HG03064 (cell line): ENCODE data around the gene MYO18A.
"Not testable (repeated sequence)": the region's sequence is repeated elsewhere in the genome, so short reads cannot be mapped to it uniquely, and the experiment has no call there.

ENCODE experiments used
- ATAC-seq: cut with Tn5 transposase; IDR thresholded peaks from one replicate; pipeline ENCODE4 v1.9.1; 2021; ENCODE audit warnings: low read depth; ENCODE audit not compliant: unreplicated experiment

Gene MYO18A

GRCh38 chr17:29148790-29149430 lies 31.3 kb downstream of the MYO18A start:
- ATAC-seq, result peak; percentile 72

GRCh38 chr17:29148257-29148789 lies 31.9 kb downstream of the MYO18A start:
- ATAC-seq, result no peak

DNA sequence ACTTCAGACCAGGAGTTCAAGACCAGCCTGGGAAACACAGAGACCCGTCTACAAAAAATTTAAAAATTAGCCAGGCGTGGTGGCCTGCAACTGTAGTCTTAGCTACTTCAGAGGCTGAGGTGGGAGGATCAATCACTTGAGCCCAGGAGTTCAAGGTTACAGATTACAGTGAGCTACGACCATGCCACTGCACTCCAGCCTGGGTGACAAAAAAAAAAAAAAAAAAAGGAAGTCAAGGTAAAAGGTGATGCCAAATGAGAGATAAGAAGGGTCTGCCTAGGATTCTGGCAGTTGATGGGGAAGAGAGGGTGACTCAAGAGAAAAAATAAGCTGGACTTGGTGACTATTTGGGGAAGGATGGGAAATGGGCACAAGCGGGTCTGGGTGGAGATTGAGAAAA lies 32.5 kb downstream of the MYO18A start:
- ATAC-seq, result no peak

- not testable (repeated sequence) for ATAC-seq
These were observed 33.0 kb downstream of the MYO18A start for GRCh38 chr17:29147228-29147627.

DNA sequence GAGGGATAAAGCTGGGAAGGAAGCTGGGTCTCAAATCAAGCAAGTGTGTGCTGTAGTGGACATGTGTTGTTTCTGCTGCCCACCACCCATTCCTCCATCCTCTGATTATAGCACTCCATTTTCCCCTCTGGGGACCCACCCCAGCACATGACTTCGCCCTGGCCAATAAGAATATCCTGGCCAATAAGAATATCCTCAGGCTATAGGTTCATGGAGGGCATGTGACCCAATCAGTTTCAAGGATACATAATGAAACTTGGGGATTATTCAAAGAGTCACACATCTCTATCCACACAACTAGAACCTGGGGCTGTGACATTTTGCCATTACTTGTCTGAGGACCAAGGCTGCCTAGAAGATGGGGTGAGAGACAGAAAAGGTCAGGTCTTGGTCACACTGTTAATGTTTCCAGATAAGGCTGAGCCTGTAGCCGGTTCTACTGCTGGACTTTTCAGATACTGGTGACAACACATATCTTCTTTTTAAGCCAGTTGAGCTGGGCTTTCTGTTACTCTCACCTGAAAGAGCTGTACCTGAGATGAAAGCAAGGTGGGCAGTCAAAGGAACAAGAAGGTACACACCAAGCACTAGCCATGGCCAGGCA lies 33.7 kb downstream of the MYO18A start:
- no peak for ATAC-seq

GRCh38 chr17:29145289-29146073 lies 34.7 kb downstream of the MYO18A start:
- ATAC-seq, result no peak

DNA sequence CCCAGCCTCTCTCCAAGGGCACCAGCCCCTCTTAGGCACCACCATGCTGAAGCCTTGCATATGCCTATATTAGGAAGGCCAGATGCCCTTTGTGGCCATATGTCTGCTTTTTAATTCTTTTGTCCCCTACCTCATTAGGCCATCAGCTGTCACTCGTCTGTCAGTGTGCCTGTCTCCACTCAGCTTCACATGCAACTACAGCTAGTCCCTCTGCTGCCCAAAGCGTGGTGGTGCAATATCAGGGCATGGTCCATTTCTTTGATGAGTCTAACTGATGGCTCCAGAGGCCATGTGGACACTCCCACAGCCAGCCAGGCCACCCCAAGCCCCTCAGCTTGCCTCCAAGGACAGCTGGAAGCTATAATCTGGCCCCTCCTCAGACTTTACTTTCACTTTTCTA lies 36.3 kb downstream of the MYO18A start:
- ATAC-seq, result no peak

DNA sequence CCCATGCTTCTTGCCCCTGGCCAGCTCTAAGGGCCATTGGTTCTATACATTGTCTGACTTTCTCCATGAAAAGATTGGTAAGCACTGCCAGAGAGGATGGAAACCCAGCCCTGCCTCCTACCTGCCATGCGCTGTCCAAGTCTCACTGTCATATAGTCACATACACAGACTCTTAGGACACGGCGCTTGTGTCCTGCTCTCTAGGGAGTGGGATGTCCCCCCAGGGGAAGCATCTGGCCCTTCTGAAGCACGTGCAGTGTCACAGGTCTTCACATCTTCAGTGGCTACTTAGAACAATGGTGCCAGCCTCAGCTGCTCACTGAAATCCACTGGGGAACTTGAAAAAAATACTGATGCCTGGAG lies 38.7 kb downstream of the MYO18A start:
- ATAC-seq, result no peak

DNA sequence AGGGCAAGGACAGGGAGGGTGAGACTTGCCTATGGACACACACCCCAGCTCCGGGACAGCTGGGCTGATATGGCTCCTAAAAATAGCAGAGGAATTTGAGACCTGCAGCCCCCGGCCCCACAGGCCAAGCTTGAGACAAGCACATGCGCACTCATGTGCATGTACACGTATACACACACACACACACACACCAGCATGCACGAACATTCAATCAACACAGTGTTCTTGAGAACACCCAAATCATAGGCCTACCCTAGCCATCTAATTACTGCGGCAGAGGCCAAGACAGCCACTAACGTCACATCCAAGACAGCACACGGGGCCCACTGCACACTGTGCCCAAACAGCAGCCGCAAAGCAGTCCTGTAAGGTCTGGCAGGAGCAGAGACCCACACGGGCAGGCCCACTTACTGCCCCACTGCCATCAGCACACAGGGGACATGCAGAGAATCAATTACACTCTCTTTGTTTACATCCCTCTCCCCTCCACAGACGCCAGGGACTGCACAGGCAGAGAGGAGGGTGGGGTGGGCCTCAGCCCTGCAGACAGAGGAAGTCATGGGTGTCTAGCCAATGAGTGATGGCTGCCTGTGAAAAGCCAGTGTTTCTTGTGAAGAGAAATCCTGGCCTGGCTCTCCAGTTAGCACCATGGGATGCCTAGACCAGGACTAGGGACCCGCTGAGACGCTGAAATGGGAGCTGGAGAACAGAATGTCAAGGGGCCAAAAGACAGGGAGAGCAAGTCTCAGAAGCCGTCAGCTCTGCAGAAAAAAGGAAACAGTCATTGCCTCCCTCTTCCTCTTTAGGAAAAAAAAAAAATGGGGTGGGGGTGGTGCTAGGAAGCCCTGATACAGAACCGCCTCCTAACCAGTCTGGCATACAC lies 39.3 kb downstream of the MYO18A start:
- ATAC-seq, result no peak

GRCh38 chr17:29140051-29140621 lies 40.1 kb downstream of the MYO18A start:
- peak; percentile 49 for ATAC-seq

DNA sequence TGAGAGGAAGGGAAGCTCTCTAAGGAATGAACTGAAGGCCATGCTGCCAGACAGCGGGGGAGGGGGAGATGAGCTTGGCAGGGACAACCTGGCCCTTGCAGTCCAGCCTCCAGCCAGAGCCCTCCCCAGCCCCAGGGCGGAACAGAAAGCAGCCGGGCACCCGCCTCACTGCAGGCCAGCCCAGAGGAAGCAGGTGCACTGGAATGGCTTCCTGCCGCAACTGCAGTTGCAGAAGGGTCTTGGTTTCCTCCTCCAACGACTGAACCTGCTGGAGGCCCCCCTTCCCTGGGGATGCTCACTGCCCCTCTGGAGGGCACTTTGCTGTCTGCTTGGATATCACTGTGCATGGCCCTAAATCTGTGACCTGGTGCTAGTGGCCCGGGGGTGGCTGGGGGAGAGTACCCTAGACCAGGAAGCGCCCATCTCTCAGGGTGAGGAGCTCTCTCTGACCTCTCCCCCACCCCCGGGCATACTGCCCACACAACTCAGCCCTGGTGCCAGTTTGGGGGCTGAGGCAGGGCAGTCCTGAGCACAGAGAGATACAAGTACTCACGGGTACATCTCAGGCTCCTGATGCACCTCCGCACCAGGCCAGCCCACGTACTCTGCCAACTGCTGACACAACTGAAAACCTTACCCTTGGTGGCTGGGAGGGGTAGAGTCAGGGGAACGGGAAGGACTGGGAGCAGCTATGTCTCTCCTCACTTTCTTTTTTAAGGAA lies 41.1 kb downstream of the MYO18A start:
- ATAC-seq, result no peak

- ATAC-seq, result no peak
These were observed 41.8 kb downstream of the MYO18A start for GRCh38 chr17:29138184-29138955.

DNA sequence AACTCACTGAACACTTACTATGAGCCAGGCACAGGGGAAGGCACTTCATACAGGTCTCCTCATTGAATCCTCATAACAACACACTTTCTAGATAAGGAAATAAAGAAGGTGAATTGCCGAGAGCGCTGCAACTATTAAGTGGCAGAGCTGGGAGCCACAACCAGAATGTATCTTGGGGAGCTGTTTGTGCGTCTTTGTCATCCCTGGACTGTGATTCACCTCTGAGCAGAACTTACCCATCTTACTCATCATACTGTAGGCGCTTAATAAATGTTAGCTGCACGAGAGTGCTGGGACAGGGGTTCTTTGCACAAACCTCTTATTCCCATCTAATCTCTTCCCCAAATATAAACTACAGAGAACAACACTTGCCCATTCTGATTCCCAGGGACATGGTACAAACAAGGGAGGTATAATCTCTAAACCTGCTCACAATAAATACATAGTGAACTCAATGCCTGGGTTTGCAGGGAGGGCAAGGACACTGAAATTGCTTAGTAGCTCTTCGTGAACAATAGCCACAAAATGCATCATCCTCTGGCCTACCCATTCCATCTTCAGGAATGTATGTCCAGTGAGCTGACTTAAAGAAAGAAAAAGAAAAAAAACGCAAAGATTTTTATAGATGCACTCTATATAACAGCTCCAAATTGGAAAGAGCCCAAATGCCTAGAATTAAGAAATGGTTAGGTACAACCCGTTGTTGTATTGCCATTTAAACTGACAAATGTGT lies 43.0 kb downstream of the MYO18A start:
- ATAC-seq, result no peak

DNA sequence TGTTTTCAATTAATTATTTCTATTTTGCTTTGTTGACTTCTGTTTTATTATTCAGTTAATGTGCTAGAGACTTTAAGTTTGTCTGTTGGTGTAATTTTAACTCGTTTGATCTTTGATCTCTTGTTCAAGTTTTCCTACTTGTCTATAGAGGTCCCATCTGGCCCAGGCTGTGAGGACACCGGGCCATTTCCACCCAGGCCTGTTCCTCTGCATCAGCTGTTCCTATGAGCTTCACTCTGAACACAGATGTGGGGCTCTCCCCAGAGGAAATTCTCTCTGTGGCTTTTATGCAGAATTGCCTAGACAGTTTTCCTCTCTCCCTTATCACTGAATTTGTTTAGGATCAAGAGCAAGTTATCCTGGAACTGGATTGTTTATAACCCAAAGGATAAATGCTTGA lies 44.7 kb downstream of the MYO18A start:
- ATAC-seq, result no peak

DNA sequence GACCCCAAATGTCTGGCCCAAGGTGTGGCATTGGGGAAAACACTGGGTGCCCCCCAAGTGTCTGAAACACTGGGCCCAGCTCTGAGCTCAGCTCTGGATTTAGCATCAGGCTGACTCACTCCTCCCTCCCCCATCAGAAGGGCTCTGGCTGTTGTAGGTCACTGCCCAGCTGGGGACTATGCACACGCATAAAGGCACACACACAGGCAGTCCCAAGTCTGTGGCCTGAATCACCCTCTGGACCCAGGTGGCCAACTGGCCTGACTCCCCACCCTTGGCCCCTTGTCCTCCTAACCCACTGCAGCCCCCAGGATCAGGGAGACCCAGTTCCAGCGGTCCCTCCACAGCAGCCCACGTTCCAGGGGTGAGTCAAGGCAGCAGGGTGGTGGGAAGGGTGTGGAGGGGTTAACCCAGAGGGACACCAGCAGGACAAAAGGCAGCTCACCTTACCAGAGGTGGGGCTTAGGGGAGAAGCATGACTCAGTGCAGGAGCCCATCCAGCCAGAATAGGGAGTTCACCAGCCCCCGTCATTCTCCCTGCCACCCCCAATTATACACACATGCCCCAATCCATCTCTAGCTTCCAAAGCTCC lies 47.0 kb downstream of the MYO18A start:
- ATAC-seq, result no peak

GRCh38 chr17:29131814-29132682 lies 48.1 kb downstream of the MYO18A start:
- no peak for ATAC-seq

DNA sequence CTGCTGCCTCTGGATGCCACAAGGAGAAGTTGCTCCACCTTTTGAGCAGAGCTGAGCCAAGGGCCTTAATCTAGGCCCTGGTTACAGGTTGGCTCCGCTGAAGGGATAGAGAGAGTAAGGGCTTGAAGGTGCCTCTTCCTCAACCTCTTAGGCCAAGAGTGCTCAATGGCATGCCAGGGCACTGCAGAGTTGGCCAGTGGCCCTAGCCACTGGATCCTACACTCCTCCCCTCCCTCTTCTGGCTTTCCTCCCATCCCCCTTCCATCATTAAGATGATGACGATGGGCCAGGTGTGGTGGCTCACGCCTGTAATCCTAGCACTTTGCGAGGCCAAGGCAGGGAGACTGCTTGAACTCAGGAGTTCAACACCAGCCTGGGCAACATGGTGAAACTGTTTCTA lies 50.5 kb downstream of the MYO18A start:
- ATAC-seq, result no peak
